CD14-positive monocyte (primary cell): ENCODE results near the gene PACSIN2. TPM values are rescaled to one million over a fixed set of nuclear protein-coding genes. Genes with fewer than 3 reads are reported as not detected.

ENCODE experiments used
- DNase-seq, 3 donors: peaks; one replicate each; pipeline ENCODE4 v3.0.0-alpha.2; 2011 to 2022
- H2AFZ ChIP-seq: 2 replicates; pipeline ENCODE4 v1.6.0; 2012; ENCODE audit warnings: mild to moderate bottlenecking, low read depth, low read length, inconsistent platforms; ENCODE audit not compliant: insufficient read depth, poor library complexity, severe bottlenecking
- H3K27ac ChIP-seq, 2 donors: 1 replicate in 1 of 2; 2 replicates in 1 of 2; pipeline ENCODE4 v1.5.1; 2012 to 2013; ENCODE audit warnings: low read length in 2 of 2, control low read depth in 1 of 2, inconsistent platforms in 1 of 2, low read depth in 1 of 2, mild to moderate bottlenecking in 1 of 2
- H3K27me3 ChIP-seq, 2 donors: one replicate each; pipeline versions ENCODE4 v1.6.0 to v1.6.1; 2011 to 2013; ENCODE audit warnings: low read length in 2 of 2; ENCODE audit not compliant: control insufficient read depth in 2 of 2, insufficient read depth in 2 of 2
- H3K36me3 ChIP-seq, 2 donors: replicated peaks in 1 of 2; 1 replicate in 1 of 2; 2 replicates in 1 of 2; pipeline versions ENCODE4 v1.5.1 to v1.6.1; 2012 to 2013; ENCODE audit warnings: low read length in 2 of 2, control low read depth in 1 of 2, inconsistent platforms in 1 of 2, mild to moderate bottlenecking in 1 of 2; ENCODE audit not compliant: insufficient read depth in 2 of 2, control insufficient read depth in 1 of 2
- H3K4me1 ChIP-seq, 2 donors: 1 replicate in 1 of 2; 2 replicates in 1 of 2; pipeline versions ENCODE4 v1.5.1 to v1.6.1; 2012 to 2013; ENCODE audit warnings: low read length in 2 of 2, control low read depth in 1 of 2, inconsistent platforms in 1 of 2, mild to moderate bottlenecking in 1 of 2, moderate library complexity in 1 of 2; ENCODE audit not compliant: insufficient read depth in 2 of 2, control insufficient read depth in 1 of 2
- H3K4me2 ChIP-seq: replicated peaks from 2 replicates; pipeline ENCODE3; 2012; ENCODE audit warnings: low read length, moderate library complexity, mild to moderate bottlenecking; ENCODE audit not compliant: poor library complexity, severe bottlenecking; ENCODE audit errors: extremely low read depth
- H3K4me3 ChIP-seq, 3 experiments: fragments of 200-600 bp in 1 of 3; sonication (generic) in 1 of 3; replicated peaks in 1 of 3; 1 replicate in 2 of 3; 2 replicates in 1 of 3; pipeline ENCODE4 v1.5.1; 2011 to 2013; ENCODE audit warnings: low read length in 3 of 3, mild to moderate bottlenecking in 3 of 3, control low read depth in 2 of 3, low read depth in 2 of 3, inconsistent platforms in 1 of 3, moderate library complexity in 1 of 3
- H3K79me2 ChIP-seq: 2 replicates; pipeline ENCODE4 v1.6.0; 2012; ENCODE audit warnings: mild to moderate bottlenecking, control low read depth, inconsistent platforms, low read length, moderate library complexity; ENCODE audit not compliant: insufficient read depth
- H3K9ac ChIP-seq: 2 replicates; pipeline ENCODE4 v1.6.0; 2017; ENCODE audit warnings: low read length, mild to moderate bottlenecking; ENCODE audit not compliant: insufficient read depth, poor library complexity, severe bottlenecking
- H3K9me3 ChIP-seq, 2 donors: replicated peaks in 1 of 2; 1 replicate in 1 of 2; 2 replicates in 1 of 2; pipeline versions ENCODE4 v1.5.1 to v1.6.1; 2012 to 2013; ENCODE audit warnings: low read length in 2 of 2, control low read depth in 1 of 2; ENCODE audit not compliant: control insufficient read depth in 1 of 2, insufficient read depth in 1 of 2
- H4K20me1 ChIP-seq: 2 replicates; pipeline ENCODE4 v1.6.0; 2012; ENCODE audit warnings: mild to moderate bottlenecking, low read length, control low read depth, moderate library complexity; ENCODE audit not compliant: insufficient read depth
- H3K27ac Mint-ChIP-seq, 7 donors: one replicate each; pipeline ENCODE4 v1.8.0; 2020; ENCODE audit warnings: mild to moderate bottlenecking in 7 of 7, mixed read lengths in 7 of 7, moderate library complexity in 6 of 7, inconsistent platforms in 2 of 7
- H3K27me3 Mint-ChIP-seq, 3 donors: one replicate each; pipeline ENCODE4 v1.8.0; 2021 to 2022; ENCODE audit warnings: low read depth in 3 of 3, mild to moderate bottlenecking in 3 of 3, mixed read lengths in 3 of 3, moderate library complexity in 3 of 3, inconsistent platforms in 1 of 3
- H3K36me3 Mint-ChIP-seq, 2 donors: one replicate each; pipeline ENCODE4 v1.8.0; 2020; ENCODE audit warnings: mixed read lengths in 2 of 2, inconsistent platforms in 1 of 2, mild to moderate bottlenecking in 1 of 2
- H3K4me1 Mint-ChIP-seq: one replicate; pipeline ENCODE4 v1.8.0; 2020; ENCODE audit warnings: mild to moderate bottlenecking, mixed read lengths
- H3K4me3 Mint-ChIP-seq, 2 donors: one replicate each; pipeline ENCODE4 v1.8.0; 2020; ENCODE audit warnings: mild to moderate bottlenecking in 2 of 2, mixed read lengths in 2 of 2, moderate library complexity in 1 of 2
- H3K9me3 Mint-ChIP-seq, 7 donors: one replicate each; pipeline ENCODE4 v1.8.0; 2020 to 2022; ENCODE audit warnings: mixed read lengths in 7 of 7, mild to moderate bottlenecking in 6 of 7, moderate library complexity in 6 of 7, inconsistent platforms in 2 of 7
- CTCF ChIP-seq: fragments of 200-600 bp; IDR thresholded peaks from one replicate; pipeline ENCODE4 v1.8.0; 2022; ENCODE audit warnings: antibody characterized with exemption, mild to moderate bottlenecking
- WGBS: methylation state at CpG from one replicate; pipeline ENCODE4 v1.1.5; 2013; ENCODE audit warnings: missing lambda C conversion rate; ENCODE audit not compliant: insufficient coverage; 5-methylcytosine and 5-hydroxymethylcytosine counted together
- intact Hi-C, 2 donors: fragments of 100-400 bp; cut with micrococcal nuclease; formaldehyde crosslinking; loops; one replicate each; pipeline versions ENCODE4 v1.15.0 to v1.15.1; 2023
- polyA plus RNA-seq, 3 donors: library from polyadenylated mRNA; depleted of rRNA in 1 of 3; unstranded in 2 of 3; stranded (reverse) in 1 of 3; fragments of 300-500 nt in 2 of 3; fragments of >200 nt in 1 of 3; fragmentation: Illumina TruSeq in 2 of 3; gene quantifications; 1 replicate in 2 of 3; 2 replicates in 1 of 3; pipeline ENCODE4 v1.2.3, GENCODE V29; 2012 to 2021

The PACSIN2 gene
- polyA plus RNA-seq, 3 donors, result 31.2 to 45.7 (median 40.2) TPM

DNA sequence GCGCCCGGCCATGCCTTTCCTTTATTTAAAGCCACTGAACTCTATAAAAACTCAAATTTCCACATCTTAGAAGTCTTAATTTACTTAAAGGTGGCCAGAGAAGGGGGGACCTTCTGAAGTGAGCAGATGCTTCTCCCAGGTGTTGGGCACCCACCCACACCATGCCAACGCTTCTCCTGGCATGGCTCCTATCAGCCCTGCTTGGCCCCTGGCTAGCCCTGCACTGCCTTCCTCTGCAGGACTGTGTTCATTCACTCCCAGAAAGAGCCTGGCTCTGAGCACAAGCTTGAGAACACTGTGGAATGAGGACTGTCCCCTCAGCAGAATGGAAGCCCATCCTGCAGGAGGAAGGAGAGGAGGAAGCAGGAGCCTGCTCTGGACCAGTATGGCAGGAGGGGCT, 123.3 kb downstream of the PACSIN2 start:
- Histone ChIP-seq H3K79me2 (peaks cover 42% of the 10 kb centered on the region), H3K9me3 (no peaks in the 10 kb centered on the region), H3K9ac (no peak overlapping the region), H3K27ac (peak overlapping the region; percentile 94), H3K4me2 (peak overlapping the region; percentile 33), H3K36me3 (peaks cover 18 to 28% of the 10 kb centered on the region in 2 donors), H3K4me3 (peak overlapping the region in 1 of 3 experiments; percentile 34), H3K27me3 (no peaks in the 10 kb centered on the region), H2AFZ (no peak overlapping the region), H4K20me1 (peaks cover 12% of the 10 kb centered on the region), H3K4me1 (peaks cover 87 to 88% of the 10 kb centered on the region in 2 donors)
- Mint-ChIP-seq H3K4me3 (no peak overlapping the region), H3K27ac (peak overlapping the region; percentile 92 to 99 (median 98)), H3K9me3 (peaks cover 0 to 1% (median 0%) of the 10 kb centered on the region in 7 donors), H3K27me3 (peaks cover 0 to 2% (median 0%) of the 10 kb centered on the region in 3 donors), H3K4me1 (peaks cover 91% of the 10 kb centered on the region), H3K36me3 (peaks cover 26 to 42% of the 10 kb centered on the region in 2 donors)
- 100% methylated on average over 1 of the region's 3 CpGs for WGBS
- intact Hi-C loops, result loop anchor here in 1 of 2 donors (5.0 kb wide), 1 partner anchor 86 kb away; no protein-coding TSS in a partner anchor
- TF ChIP-seq CTCF, result no peak
- DNase-seq, result no peak

DNA sequence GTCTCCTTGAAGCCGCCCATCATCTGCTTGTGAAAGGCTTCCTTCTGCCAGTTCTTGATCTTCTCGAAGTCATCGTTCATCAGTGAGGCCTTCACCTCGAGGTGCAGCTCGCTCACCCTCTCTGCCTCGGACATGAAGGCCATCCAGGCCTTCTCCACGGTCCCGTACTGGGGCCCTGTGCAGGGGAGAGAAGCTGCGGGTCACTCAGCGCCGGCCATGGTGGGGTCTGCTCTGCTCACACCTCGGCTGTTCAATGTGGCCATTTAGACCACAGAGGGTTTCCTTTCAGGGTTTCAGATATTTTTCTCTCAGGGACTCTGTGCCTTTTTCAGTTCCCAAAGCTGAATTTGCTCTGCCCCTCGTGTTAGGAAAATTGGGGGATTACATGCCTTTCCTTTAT, 123.9 kb downstream of the PACSIN2 start:
- H3K4me1 ChIP-seq, result peaks cover 80 to 81% of the 10 kb centered on the region in 2 donors
- 96% methylated on average over 12 of the region's 13 CpGs for WGBS
- Mint-ChIP-seq H3K4me3 (no peak overlapping the region), H3K27ac (peak overlapping the region; percentile 7 to 100 (median 85)), H3K4me1 (peaks cover 84% of the 10 kb centered on the region), H3K36me3 (peaks cover 32 to 48% of the 10 kb centered on the region in 2 donors), H3K9me3 (peaks cover 0 to 1% (median 0%) of the 10 kb centered on the region in 7 donors), H3K27me3 (peaks cover 0 to 2% (median 0%) of the 10 kb centered on the region in 3 donors)
- H3K4me3 ChIP-seq, result peak overlapping the region in 1 of 3 experiments; percentile 72
- H3K27ac ChIP-seq, result peak overlapping the region; percentile 81 to 98
- no peaks in the 10 kb centered on the region for H3K9me3 ChIP-seq
- no peak overlapping the region for H3K9ac ChIP-seq
- no peak overlapping the region for H2AFZ ChIP-seq
- intact Hi-C loops, result loop anchor here in 1 of 2 donors (5.0 kb wide), 1 partner anchor 86 kb away; no protein-coding TSS in a partner anchor
- H3K79me2 ChIP-seq, result peaks cover 38% of the 10 kb centered on the region
- TF ChIP-seq CTCF, result no peak
- H3K27me3 ChIP-seq, result no peaks in the 10 kb centered on the region
- no peak overlapping the region for H3K4me2 ChIP-seq
- peaks cover 25 to 35% of the 10 kb centered on the region in 2 donors for H3K36me3 ChIP-seq
- DNase-seq, result no peak
- H4K20me1 ChIP-seq, result peaks cover 12% of the 10 kb centered on the region
